H9 (cell line): ENCODE data around the gene CEMIP. TPM values are rescaled to one million over a fixed set of nuclear protein-coding genes. Genes with fewer than 3 reads are reported as not detected.

Source experiments
- DNase-seq: peaks from one replicate; pipeline ENCODE4 v3.0.0-alpha.2; 2017
- H2AFZ ChIP-seq: one replicate; pipeline ENCODE4 v1.6.1; 2013; ENCODE audit warnings: mild to moderate bottlenecking, low read length, control low read depth, moderate library complexity
- H2AK5ac ChIP-seq: 2 replicates; pipeline ENCODE4 v1.6.1; 2013; ENCODE audit warnings: low read length, control low read depth, mixed read lengths; ENCODE audit not compliant: insufficient read length
- H2BK120ac ChIP-seq: one replicate; pipeline ENCODE4 v1.6.1; 2013; ENCODE audit warnings: low read depth, mild to moderate bottlenecking, low read length, control low read depth, inconsistent platforms; ENCODE audit not compliant: poor library complexity, severe bottlenecking
- H2BK12ac ChIP-seq: 2 replicates; pipeline ENCODE4 v1.6.1; 2013; ENCODE audit warnings: low read length, control low read depth, mixed read lengths, low read depth; ENCODE audit not compliant: insufficient read length
- H2BK15ac ChIP-seq: 2 replicates; pipeline ENCODE4 v1.6.1; 2013; ENCODE audit warnings: low read depth, low read length, control low read depth
- H2BK20ac ChIP-seq: one replicate; pipeline ENCODE4 v1.6.1; 2013; ENCODE audit warnings: low read depth, mild to moderate bottlenecking, low read length, control low read depth, inconsistent platforms; ENCODE audit not compliant: poor library complexity, severe bottlenecking
- H2BK5ac ChIP-seq: 2 replicates; pipeline ENCODE4 v1.6.1; 2013; ENCODE audit warnings: low read length, control low read depth, mixed read lengths; ENCODE audit not compliant: insufficient read length
- H3K14ac ChIP-seq: 2 replicates; pipeline ENCODE4 v1.6.1; 2013; ENCODE audit warnings: low read length, control low read depth; ENCODE audit not compliant: insufficient read depth
- H3K18ac ChIP-seq: 2 replicates; pipeline ENCODE4 v1.6.1; 2013; ENCODE audit warnings: low read depth, mild to moderate bottlenecking, mixed read lengths, low read length, control low read depth; ENCODE audit not compliant: insufficient read length
- H3K23ac ChIP-seq: 2 replicates; pipeline ENCODE4 v1.6.1; 2013; ENCODE audit warnings: low read length, control low read depth, mixed read lengths, low read depth; ENCODE audit not compliant: insufficient read length
- H3K23me2 ChIP-seq: 2 replicates; pipeline ENCODE4 v1.6.1; 2013; ENCODE audit warnings: low read depth, mild to moderate bottlenecking, mixed read lengths, low read length, control low read depth; ENCODE audit not compliant: insufficient read length, poor library complexity, severe bottlenecking
- H3K27ac ChIP-seq: 2 replicates; pipeline ENCODE4 v1.5.1; 2013; ENCODE audit warnings: low read length, control low read depth, mixed read lengths, low read depth; ENCODE audit not compliant: insufficient read length
- H3K27me3 ChIP-seq: 2 replicates; pipeline ENCODE4 v1.6.1; 2013; ENCODE audit warnings: low read length, control low read depth, inconsistent platforms; ENCODE audit not compliant: insufficient read depth
- H3K4ac ChIP-seq: 2 replicates; pipeline ENCODE4 v1.6.1; 2013; ENCODE audit warnings: low read depth, mild to moderate bottlenecking, control low read depth, inconsistent platforms, low read length, moderate library complexity
- H3K4me1 ChIP-seq: 2 replicates; pipeline ENCODE4 v1.6.1; 2013; ENCODE audit warnings: low read length, control low read depth, inconsistent platforms; ENCODE audit not compliant: insufficient read depth
- H3K4me2 ChIP-seq: 2 replicates; pipeline ENCODE4 v1.6.1; 2013; ENCODE audit warnings: low read length, control low read depth, mixed read lengths; ENCODE audit not compliant: insufficient read length, insufficient read depth
- H3K56ac ChIP-seq: 2 replicates; pipeline ENCODE4 v1.6.1; 2013; ENCODE audit warnings: low read depth, mild to moderate bottlenecking, mixed read lengths, low read length, control low read depth; ENCODE audit not compliant: insufficient read length
- H3K79me1 ChIP-seq: 2 replicates; pipeline ENCODE4 v1.6.1; 2013; ENCODE audit warnings: low read depth, mild to moderate bottlenecking, moderate library complexity, low read length, control low read depth, inconsistent platforms; ENCODE audit not compliant: insufficient read depth, poor library complexity, severe bottlenecking
- H3K79me2 ChIP-seq: 2 replicates; pipeline ENCODE4 v1.6.1; 2013; ENCODE audit warnings: low read length, control low read depth, inconsistent platforms; ENCODE audit not compliant: insufficient read depth
- H3K9ac ChIP-seq: 2 replicates; pipeline ENCODE4 v1.6.1; 2013; ENCODE audit warnings: low read length, control low read depth, mixed read lengths; ENCODE audit not compliant: insufficient read length; ENCODE audit errors: extremely low read depth
- H3K9me3 ChIP-seq: one replicate; pipeline ENCODE4 v1.6.1; 2013; ENCODE audit warnings: low read depth, low read length, inconsistent platforms; ENCODE audit not compliant: control insufficient read depth
- H3T11ph ChIP-seq: one replicate; pipeline ENCODE4 v1.6.1; 2013; ENCODE audit warnings: mild to moderate bottlenecking, low read length, control low read depth, inconsistent platforms
- H4K20me1 ChIP-seq: one replicate; pipeline ENCODE4 v1.6.1; 2013; ENCODE audit not compliant: control insufficient read depth, insufficient read length, insufficient read depth
- H4K5ac ChIP-seq: 2 replicates; pipeline ENCODE4 v1.6.1; 2013; ENCODE audit warnings: low read depth, mild to moderate bottlenecking, mixed read lengths, low read length, control low read depth; ENCODE audit not compliant: insufficient read length
- H4K8ac ChIP-seq: replicated peaks from 2 replicates; pipeline ENCODE4 v1.6.1; 2013; ENCODE audit warnings: low read length, control low read depth, mixed read lengths, low read depth; ENCODE audit not compliant: insufficient read length
- H4K91ac ChIP-seq: 2 replicates; pipeline ENCODE4 v1.6.1; 2013; ENCODE audit warnings: low read depth, mild to moderate bottlenecking, moderate library complexity, mixed read lengths, low read length, control low read depth; ENCODE audit not compliant: insufficient read length
- H3K27ac Mint-ChIP-seq, 3 experiments: 2 replicates in 2 of 3; 3 replicates in 1 of 3; pipeline ENCODE4 v1.8.0; 2020 to 2021; ENCODE audit warnings: mixed read lengths in 3 of 3, mild to moderate bottlenecking in 1 of 3, moderate library complexity in 1 of 3
- H3K27me3 Mint-ChIP-seq: 2 replicates; pipeline ENCODE4 v1.8.0; 2021; ENCODE audit warnings: low read depth, mild to moderate bottlenecking, moderate library complexity, mixed read lengths
- H3K36me3 Mint-ChIP-seq, 3 experiments: 2 replicates in 2 of 3; 3 replicates in 1 of 3; pipeline ENCODE4 v1.8.0; 2020 to 2021; ENCODE audit warnings: low read depth in 3 of 3, mixed read lengths in 3 of 3; ENCODE audit not compliant: insufficient read depth in 1 of 3
- H3K4me1 Mint-ChIP-seq, 2 experiments: 2 replicates each; pipeline ENCODE4 v1.8.0; 2020; ENCODE audit warnings: mixed read lengths in 2 of 2
- H3K4me3 Mint-ChIP-seq, 2 experiments: 2 replicates in 1 of 2; 3 replicates in 1 of 2; pipeline ENCODE4 v1.8.0; 2020 to 2021; ENCODE audit warnings: mild to moderate bottlenecking in 2 of 2, mixed read lengths in 2 of 2, moderate library complexity in 1 of 2
- H3K9me3 Mint-ChIP-seq, 2 experiments: 2 replicates in 1 of 2; 3 replicates in 1 of 2; pipeline ENCODE4 v1.8.0; 2020; ENCODE audit warnings: mild to moderate bottlenecking in 2 of 2, mixed read lengths in 2 of 2, moderate library complexity in 1 of 2
- WGBS: extraction: QIAGEN DNeasy Blood & Tissue Kit; methylation state at CpG from one replicate; pipeline ENCODE4 v1.1.7; 2013; ENCODE audit warnings: missing lambda C conversion rate, low lambda C conversion rate, mixed read lengths; ENCODE audit not compliant: insufficient read length; ENCODE audit errors: extremely low coverage; 5-methylcytosine and 5-hydroxymethylcytosine counted together
- total RNA-seq: library from RNA; stranded (reverse); gene quantifications from 2 replicates; pipeline ENCODE4 v1.2.1, GENCODE V29; 2021
- TF ChIP-seq, protein P1 (sequence below): fragments of 200-600 bp; sonication (generic); conservative IDR thresholded peaks from 3 replicates; pipeline ENCODE4 v1.8.0; 2021; ENCODE audit warnings: antibody characterized with exemption, mild to moderate bottlenecking

The CEMIP gene
- total RNA-seq, 1 experiment from 2014 or later, result 0.09 TPM

DNA sequence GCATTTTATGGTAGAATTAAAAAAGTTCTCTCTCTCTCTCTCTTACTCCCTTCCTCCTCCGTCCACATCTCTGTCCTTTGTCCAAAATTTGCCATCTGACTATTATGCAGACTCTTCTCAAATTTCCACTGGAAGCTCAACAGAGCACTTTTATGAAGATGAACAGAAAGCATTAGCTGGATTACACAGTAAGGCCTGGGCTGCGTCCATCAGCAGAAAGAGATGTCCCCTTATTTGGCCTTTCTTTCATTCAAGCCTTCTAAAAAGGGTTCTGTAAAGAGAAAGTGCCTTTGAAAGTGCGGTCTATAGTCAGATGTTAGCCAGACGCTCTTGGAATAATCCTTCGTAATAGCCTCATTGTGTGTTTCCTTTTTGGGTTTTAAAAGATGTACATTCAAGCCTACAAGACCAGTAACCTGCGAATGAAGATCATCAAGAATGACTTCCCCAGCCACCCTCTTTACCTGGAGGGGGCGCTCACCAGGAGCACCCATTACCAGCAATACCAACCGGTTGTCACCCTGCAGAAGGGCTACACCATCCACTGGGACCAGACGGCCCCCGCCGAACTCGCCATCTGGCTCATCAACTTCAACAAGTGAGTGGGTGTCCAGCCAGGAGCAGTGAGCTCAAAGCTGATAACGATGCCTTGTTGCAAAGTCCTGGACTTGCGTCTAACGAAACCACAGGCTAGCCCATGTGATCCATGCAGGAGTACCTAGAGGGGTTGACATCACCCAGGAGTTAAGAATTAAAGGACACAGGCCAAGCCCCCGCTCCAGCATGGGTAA is 157.3 kb downstream of the CEMIP start:
- Histone ChIP-seq H3K27ac (no peak overlapping the region), H3K23ac (no peak overlapping the region), H3K23me2 (no peaks in the 10 kb centered on the region), H2BK15ac (no peak overlapping the region), H3K4me1 (no peaks in the 10 kb centered on the region; the same call in 1 of the 2 replicates), H2AK5ac (no peak overlapping the region), H4K5ac (no peak overlapping the region), H3K79me2 (no peaks in the 10 kb centered on the region), H3K79me1 (no peaks in the 10 kb centered on the region), H3K56ac (no peak overlapping the region), H2BK20ac (no peak overlapping the region), H3K27me3 (no peaks in the 10 kb centered on the region), H3K9ac (no peak overlapping the region), H2BK120ac (no peak overlapping the region), H3K18ac (no peak overlapping the region), H4K8ac (no peak overlapping the region), H2BK12ac (no peak overlapping the region), H4K91ac (no peak overlapping the region), H2AFZ (no peak overlapping the region), H3K14ac (no peak overlapping the region), H2BK5ac (no peak overlapping the region), H3K4me2 (no peak overlapping the region), H4K20me1 (no peaks in the 10 kb centered on the region), H3T11ph (no peak overlapping the region), H3K4ac (no peak overlapping the region), H3K9me3 (no peaks in the 10 kb centered on the region)
- no peaks in the 10 kb centered on the region for H3K27me3 Mint-ChIP-seq
- H3K27ac Mint-ChIP-seq, result peak overlapping the region in 1 of 3 experiments; percentile 80; a peak in 1 of 7 replicates
- WGBS, result no CpG with 5 or more reads among the region's 16 CpGs
- DNase-seq, result no peak
- H3K9me3 Mint-ChIP-seq, result no peaks in the 10 kb centered on the region
- TF ChIP-seq, protein P1, sequence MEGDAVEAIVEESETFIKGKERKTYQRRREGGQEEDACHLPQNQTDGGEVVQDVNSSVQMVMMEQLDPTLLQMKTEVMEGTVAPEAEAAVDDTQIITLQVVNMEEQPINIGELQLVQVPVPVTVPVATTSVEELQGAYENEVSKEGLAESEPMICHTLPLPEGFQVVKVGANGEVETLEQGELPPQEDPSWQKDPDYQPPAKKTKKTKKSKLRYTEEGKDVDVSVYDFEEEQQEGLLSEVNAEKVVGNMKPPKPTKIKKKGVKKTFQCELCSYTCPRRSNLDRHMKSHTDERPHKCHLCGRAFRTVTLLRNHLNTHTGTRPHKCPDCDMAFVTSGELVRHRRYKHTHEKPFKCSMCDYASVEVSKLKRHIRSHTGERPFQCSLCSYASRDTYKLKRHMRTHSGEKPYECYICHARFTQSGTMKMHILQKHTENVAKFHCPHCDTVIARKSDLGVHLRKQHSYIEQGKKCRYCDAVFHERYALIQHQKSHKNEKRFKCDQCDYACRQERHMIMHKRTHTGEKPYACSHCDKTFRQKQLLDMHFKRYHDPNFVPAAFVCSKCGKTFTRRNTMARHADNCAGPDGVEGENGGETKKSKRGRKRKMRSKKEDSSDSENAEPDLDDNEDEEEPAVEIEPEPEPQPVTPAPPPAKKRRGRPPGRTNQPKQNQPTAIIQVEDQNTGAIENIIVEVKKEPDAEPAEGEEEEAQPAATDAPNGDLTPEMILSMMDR, result peak; percentile 44
- H3K36me3 Mint-ChIP-seq, result peaks cover 0 to 5% (median 3%) of the 10 kb centered on the region in 3 experiments; a peak in 4 of 7 replicates
- H3K4me3 Mint-ChIP-seq, result no peak overlapping the region
- peaks cover 6 to 7% of the 10 kb centered on the region in 2 experiments for H3K4me1 Mint-ChIP-seq
